GM18520 (cell line): ENCODE measurements around the gene RPL23.

ENCODE experiments used
- ATAC-seq: cut with Tn5 transposase; IDR thresholded peaks from one replicate; pipeline ENCODE4 v1.9.1; 2021; ENCODE audit not compliant: unreplicated experiment

The RPL23 gene

DNA sequence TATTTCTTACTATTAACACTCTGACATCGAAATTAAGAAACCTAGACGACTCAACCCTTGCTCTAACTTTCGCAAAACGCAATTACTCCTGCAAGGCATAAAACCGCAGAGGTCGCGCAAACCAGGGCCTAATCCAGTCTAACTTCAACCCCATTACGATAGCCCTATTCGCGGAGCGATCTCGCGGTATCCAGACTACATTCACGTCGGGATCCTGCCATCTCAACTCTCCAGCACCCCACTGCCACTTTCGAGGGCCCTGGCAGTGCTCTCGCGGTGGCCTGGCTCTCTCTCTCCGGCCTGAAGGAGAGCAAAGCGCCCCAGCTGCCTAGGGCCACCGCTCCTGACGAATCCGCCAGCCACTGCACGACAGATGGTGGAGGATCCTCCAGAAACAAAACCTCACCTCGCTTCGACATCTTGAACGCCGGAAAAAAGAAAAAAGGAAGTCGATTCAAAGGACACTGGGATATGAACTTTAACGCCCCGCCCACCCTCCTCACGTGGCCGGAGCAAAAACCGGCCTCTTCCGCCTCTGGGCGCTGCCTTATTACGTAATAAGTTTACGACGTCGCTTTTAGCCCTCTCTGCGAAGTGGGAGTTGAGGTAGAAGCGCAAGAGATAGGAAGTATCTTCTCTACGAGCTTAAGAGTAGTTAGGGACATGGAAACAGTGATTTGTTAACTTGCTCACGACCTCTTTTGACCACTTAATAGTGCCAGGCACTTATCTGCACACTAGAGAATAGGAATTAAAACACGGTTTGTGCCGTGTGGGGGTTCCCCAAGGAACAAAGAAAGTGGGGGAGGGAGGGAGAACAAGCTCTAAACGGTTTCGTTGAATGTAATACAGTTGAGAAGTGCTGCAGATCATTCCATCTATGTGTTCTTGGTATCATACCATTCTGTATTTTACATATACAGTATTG, at the start of gene RPL23:
Gene RPL23, minus strand, starts transcription at position 430 of the 928 bp plus-strand sequence. Its CDS starts 11 bp downstream, at position 419.
- peak; percentile 82 for ATAC-seq

GRCh38 chr17:38900978-38901656, 47.6 kb upstream of the RPL23 start:
- ATAC-seq, result no peak

GRCh38 chr17:38899421-38899820, 45.9 kb upstream of the RPL23 start:
- no peak for ATAC-seq

- ATAC-seq, result peak; percentile 73
These were observed 45.4 kb upstream of the RPL23 start for GRCh38 chr17:38898812-38899348.

DNA sequence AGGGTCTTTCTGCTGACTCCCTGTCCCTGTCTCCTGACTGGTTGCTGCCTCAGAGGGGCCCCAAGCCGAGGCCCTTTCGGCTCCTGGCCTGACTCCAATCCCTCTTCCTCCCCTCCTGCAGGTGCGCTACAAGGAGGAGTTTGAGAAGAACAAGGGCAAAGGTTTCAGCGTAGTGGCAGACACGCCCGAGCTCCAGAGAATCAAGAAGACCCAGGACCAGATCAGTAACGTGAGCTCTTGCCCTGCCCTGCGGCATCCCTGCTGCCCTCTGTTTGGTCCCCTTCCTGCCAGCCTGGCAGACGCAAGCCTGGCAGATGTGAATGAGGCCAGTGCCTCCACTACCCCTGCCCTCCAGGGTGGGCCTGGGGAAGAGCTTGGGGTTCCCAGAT, 44.8 kb upstream of the RPL23 start:
- no peak for ATAC-seq

- ATAC-seq, result no peak
These were observed 44.3 kb upstream of the RPL23 start for GRCh38 chr17:38897671-38898290.

- ATAC-seq, result no peak
These were observed 43.7 kb upstream of the RPL23 start for GRCh38 chr17:38897176-38897575.

DNA sequence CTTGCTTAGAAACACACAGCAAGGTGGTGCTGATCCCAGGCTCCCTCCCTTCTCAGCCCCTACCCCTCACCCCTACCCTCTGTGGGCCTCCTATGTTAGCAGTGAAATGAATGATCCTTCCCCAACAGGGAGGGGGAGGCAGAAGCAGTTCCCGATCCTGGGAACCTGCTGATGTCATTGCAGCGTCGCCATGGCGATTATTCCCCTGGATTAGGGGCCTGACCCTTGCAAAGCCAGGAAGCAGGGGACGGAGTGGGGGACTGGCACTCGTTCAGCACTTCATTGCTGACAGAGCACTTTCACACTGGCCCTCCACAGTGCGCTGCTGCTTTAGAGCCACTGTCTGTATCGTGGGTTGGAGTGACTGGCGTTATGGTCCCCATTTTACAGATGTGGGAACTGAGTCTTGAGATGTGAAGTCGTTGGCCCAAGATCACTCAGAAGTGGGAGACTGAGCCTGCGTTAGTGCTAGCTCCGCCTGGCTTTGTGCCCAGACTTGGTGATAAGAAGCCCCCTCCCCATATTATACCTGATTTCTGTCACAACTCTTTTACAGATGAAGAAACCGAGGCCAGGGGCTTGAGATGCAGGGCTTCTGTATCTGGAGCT, 42.9 kb upstream of the RPL23 start:
- ATAC-seq, result no peak

DNA sequence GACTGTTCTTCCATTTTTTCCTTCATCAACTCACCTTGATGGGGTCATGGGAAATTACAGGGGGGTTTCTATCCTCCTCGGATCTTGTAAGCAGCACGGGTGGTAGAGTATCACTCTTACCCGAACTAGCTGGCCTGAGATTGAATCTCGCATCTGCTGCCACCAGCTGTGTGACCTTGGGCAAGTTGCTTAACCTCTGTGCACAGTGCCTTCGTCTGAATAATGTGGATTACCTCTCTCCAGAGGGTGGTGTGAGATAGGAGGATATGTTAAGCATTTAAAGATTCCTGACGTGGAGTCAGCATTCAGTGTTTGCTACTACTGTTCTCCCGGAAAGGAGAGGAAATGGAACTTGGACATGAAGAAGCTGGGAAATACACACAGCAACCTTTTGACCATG, 40.8 kb upstream of the RPL23 start:
- no peak for ATAC-seq

- no peak for ATAC-seq
These were observed 40.1 kb upstream of the RPL23 start for GRCh38 chr17:38893607-38894006.

- ATAC-seq, result no peak
These were observed 39.6 kb upstream of the RPL23 start for GRCh38 chr17:38893113-38893512.

GRCh38 chr17:38892620-38893019, 39.1 kb upstream of the RPL23 start:
- no peak for ATAC-seq

GRCh38 chr17:38892083-38892482, 38.6 kb upstream of the RPL23 start:
- ATAC-seq, result no peak

GRCh38 chr17:38891441-38891840, 37.9 kb upstream of the RPL23 start:
- ATAC-seq, result no peak

GRCh38 chr17:38890410-38890746, 36.9 kb upstream of the RPL23 start:
- no peak for ATAC-seq

- ATAC-seq, result no peak
These were observed 36.4 kb upstream of the RPL23 start for GRCh38 chr17:38889745-38890409.

DNA sequence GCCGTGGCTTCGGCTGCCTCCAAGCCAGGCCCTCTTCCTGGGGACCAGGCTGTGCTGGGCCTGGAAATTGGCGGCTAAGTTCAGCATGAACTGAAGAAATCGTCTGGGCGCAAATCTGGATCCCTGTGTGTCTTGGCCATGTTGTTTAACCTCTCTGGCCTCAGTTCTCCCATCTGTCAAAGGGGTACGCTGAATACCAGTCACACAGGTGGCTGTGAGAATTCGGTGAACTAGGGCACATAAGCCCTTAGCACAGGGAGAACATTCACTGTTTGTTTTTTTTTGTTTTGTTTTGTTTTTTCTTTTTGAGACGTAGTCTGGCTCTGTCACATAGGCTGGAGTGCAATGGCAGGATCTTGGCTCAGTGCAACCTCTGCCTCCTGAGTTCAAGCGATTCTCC, 35.3 kb upstream of the RPL23 start:
- ATAC-seq, result no peak

GRCh38 chr17:38886643-38887010, 33.1 kb upstream of the RPL23 start:
- no peak for ATAC-seq

DNA sequence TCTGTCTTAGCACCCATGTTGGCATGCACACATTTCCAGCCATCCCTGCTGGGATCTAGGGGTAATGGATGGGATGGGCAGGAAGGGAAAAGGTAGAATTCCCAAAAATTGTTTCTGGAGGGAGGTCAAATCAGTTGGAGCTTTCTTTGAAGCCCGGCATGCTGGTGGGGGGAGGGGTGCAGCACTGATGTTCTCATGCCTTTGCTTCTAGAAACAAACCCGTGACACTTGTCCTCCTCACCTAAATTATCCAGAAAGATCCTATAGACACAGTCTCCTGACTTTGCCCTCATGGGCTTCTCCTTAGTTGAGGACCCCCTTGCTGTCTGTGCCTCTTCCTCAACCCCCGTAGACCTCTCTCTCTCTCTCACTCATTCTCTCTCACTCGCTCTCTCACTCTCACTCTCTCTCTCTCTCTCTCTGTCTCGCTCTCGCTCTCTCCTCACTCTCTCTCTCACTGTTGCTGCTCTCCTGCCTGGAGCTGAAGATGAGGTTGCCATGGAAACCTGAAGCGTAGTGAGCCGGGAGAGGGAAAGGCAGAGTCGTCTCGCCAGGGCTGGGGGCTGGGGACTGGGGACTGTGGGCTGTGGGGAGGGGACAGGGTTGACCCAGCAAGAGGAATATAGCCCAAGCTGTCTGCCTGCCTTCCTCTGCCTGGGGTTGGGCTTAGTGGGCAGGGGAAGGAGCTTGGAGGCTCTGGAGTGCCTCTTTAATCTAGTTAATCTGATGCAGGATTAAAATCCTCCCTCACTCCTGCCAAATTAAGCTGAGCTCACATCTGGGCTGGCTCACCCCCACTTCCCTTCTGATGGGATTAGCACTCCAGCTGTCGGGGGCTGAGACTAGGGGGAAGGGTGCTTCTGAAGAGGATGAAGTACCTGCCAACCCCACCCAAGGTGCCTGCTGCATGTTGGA, 32.5 kb upstream of the RPL23 start:
- ATAC-seq, result no peak
